Measurements from ENCODE around the gene GTF2E1. TPM values are rescaled to one million over a fixed set of nuclear protein-coding genes. Genes with fewer than 3 reads are reported as not detected.
"Not testable (repeated sequence)": the region's sequence is repeated elsewhere in the genome, so short reads cannot be mapped to it uniquely, and the experiment has no call there.

Gene GTF2E1
- total and polyA plus RNA-seq, 8 donors: 2.7 to 9.7 (median 6.5) TPM

GRCh38 chr3:120726791-120727190, 15.8 kb upstream of the GTF2E1 start:
- H3K27me3 ChIP-seq: no peaks in the 10 kb centered on the region
- no peak overlapping the region for H3K4me3 ChIP-seq
- 93 to 97% methylated on average over 1 of the region's 1 CpG for WGBS, 2 donors
- intact Hi-C loops (cut with DNase I): no loop called here
- ATAC-seq (no peak), FAIRE-seq (no peak), DNase-seq (no peak)
- H3K36me3 ChIP-seq: peaks cover 0 to 6% (median 4%) of the 10 kb centered on the region in 3 donors
- no peak overlapping the region for H3K27ac ChIP-seq
- no peaks in the 10 kb centered on the region for H3K9me3 ChIP-seq
- TF ChIP-seq CTCF (IDR thresholded peaks at IDR 0.05): no peak
- no peaks in the 10 kb centered on the region for H3K4me1 ChIP-seq

- no peak for TF ChIP-seq CTCF (IDR thresholded peaks at IDR 0.05)
- intact Hi-C loops (cut with DNase I): no loop called here
- Histone ChIP-seq H3K4me1 (no peaks in the 10 kb centered on the region), H3K9me3 (no peaks in the 10 kb centered on the region), H3K36me3 (peaks cover 0 to 6% (median 4%) of the 10 kb centered on the region in 3 donors), H3K4me3 (no peak overlapping the region), H3K27me3 (no peaks in the 10 kb centered on the region), H3K27ac (no peak overlapping the region)
- ATAC-seq: no peak
- DNase-seq: no peak
- FAIRE-seq: no peak
- WGBS, 2 donors: 93 to 95% methylated on average over 4 of the region's 4 CpGs
Observed at GRCh38 chr3:120730576-120731542, 11.7 kb upstream of the GTF2E1 start.

GRCh38 chr3:120738006-120738405, 4.5 kb upstream of the GTF2E1 start:
- H3K27ac ChIP-seq; DNase-seq; FAIRE-seq; H3K27me3 ChIP-seq; H3K4me3 ChIP-seq; H3K9me3 ChIP-seq; H3K4me1 ChIP-seq; intact Hi-C loops (cut with DNase I); H3K36me3 ChIP-seq; ATAC-seq: not testable (repeated sequence)
- 97 to 99% methylated on average over 8 of the region's 8 CpGs for WGBS, 2 donors

GRCh38 chr3:120741320-120741719, 1.2 kb upstream of the GTF2E1 start:
- Histone ChIP-seq H3K4me3 (peak overlapping the region in 2 of 4 donors; percentile 69 to 75), H3K4me1 (peaks cover 0 to 7% (median 4%) of the 10 kb centered on the region in 3 donors), H3K36me3 (no peaks in the 10 kb centered on the region), H3K9me3 (no peaks in the 10 kb centered on the region), H3K27me3 (no peaks in the 10 kb centered on the region), H3K27ac (no peak overlapping the region)
- FAIRE-seq (no peak), DNase-seq (no peak), ATAC-seq (no peak)
- no peak for TF ChIP-seq CTCF (IDR thresholded peaks at IDR 0.05)
- WGBS, 2 donors: 62 to 64% methylated on average over 3 of the region's 3 CpGs
- intact Hi-C loops (cut with DNase I): no loop called here

- ATAC-seq: peak in 3 of 4 donors; percentile 12 to 30 (median 29)
- no peak for TF ChIP-seq CTCF (IDR thresholded peaks at IDR 0.05)
- Histone ChIP-seq H3K4me1 (peaks cover 0 to 7% (median 4%) of the 10 kb centered on the region in 3 donors), H3K27ac (peak overlapping the region; percentile 90 to 98 (median 93)), H3K36me3 (no peaks in the 10 kb centered on the region), H3K9me3 (no peaks in the 10 kb centered on the region), H3K27me3 (no peaks in the 10 kb centered on the region), H3K4me3 (peak overlapping the region; percentile 69 to 96 (median 84))
- DNase-seq: no peak
- no peak for FAIRE-seq
- intact Hi-C loops (cut with DNase I): no loop called here
- 5% methylated on average over 10 of the region's 10 CpGs for WGBS, 2 donors
Observed at GRCh38 chr3:120741837-120742197, 727 bp upstream of the GTF2E1 start.

Measured in pancreas (tissue), 10 donors.